ENCODE data around the gene HYPK. TPM values are rescaled to one million over a fixed set of nuclear protein-coding genes. Genes with fewer than 3 reads are reported as not detected.
"Not testable (repeated sequence)": the region's sequence is repeated elsewhere in the genome, so short reads cannot be mapped to it uniquely, and the experiment has no call there.

Gene HYPK
- total RNA-seq, 4 donors from 2014 or later, result 4.3 to 17.4 (median 12.4) TPM

DNA sequence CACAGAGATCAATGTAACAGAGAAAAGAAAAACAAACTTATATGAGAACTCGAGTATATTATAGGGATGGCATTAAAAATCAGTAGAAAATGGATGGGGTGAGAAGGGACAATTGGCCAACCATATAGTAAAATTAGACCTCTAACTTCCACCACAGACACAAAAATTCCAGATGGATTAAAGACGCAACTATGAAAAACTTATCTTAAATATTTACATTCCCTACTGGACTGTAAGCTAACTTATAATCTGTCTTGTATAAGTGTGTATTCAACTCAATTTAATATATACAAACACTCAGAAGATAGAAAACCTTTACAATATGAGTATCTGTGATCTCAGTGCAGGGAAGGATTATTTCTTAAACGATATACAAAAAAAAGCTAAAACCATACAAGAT is 21.1 kb downstream of the HYPK start:
- no peak for DNase-seq (ENCODE audit: low spot score in 2 of 2)
- no peak for TF ChIP-seq POLR2A (IDR thresholded peaks at IDR 0.05)
- TF ChIP-seq, protein P1, sequence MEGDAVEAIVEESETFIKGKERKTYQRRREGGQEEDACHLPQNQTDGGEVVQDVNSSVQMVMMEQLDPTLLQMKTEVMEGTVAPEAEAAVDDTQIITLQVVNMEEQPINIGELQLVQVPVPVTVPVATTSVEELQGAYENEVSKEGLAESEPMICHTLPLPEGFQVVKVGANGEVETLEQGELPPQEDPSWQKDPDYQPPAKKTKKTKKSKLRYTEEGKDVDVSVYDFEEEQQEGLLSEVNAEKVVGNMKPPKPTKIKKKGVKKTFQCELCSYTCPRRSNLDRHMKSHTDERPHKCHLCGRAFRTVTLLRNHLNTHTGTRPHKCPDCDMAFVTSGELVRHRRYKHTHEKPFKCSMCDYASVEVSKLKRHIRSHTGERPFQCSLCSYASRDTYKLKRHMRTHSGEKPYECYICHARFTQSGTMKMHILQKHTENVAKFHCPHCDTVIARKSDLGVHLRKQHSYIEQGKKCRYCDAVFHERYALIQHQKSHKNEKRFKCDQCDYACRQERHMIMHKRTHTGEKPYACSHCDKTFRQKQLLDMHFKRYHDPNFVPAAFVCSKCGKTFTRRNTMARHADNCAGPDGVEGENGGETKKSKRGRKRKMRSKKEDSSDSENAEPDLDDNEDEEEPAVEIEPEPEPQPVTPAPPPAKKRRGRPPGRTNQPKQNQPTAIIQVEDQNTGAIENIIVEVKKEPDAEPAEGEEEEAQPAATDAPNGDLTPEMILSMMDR (IDR thresholded peaks at IDR 0.05), result no peak
- no peak overlapping the region for H3K4me3 ChIP-seq (ENCODE audit: low read depth, poor library complexity, severe bottlenecking)
- intact Hi-C loops (cut with DNase I; ENCODE audit: low total_unique reads), result no loop called here
- WGBS, 2 donors, result 76 to 81% methylated on average over 3 of the region's 3 CpGs

DNA sequence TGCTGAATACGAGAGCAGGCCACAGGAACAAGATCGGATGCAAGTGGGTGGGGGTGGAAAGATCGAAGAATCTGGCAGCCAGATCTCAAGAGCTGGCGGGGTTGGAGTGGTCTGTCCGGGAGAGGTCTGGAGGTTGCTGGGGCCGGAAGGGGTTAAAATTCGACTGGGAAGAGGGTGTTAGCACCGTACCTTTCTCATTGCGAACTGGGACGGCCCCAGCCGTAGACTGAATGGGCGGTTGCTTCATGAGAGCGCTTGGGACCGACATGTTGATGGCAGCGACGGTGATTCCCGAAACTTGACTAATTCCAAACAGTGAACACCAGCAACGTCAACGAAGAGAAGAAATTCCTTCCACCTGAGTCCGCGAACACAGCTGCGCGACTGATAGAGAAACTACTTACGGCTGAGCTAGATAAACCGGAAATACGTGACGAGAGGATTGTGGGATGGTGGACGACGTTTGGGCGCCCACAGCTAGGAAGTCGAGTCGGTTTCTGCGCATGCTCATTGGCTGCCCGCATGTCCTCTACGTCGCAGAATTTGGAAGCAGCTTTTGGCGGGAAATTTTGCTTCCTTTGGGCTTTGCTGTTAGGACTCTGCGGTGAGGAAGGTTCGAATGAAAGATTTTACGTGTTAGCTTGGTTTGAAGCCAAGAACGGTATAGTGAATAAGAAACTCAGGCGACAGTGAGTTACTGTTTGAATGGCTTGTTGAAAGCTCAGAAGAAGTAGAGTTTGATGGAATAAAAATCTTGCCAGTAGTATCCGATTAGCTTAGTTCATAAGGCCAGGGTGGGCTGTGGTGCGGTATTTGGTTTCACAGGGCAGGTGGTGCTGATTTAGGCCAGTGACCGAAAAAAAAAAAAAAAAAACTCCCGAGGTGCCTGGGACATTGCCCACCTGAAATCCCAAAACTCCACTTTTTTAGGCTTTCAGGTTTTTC is 24.2 kb downstream of the HYPK start, which contains the start of gene MFAP1:
TSS of gene MFAP1 (minus strand) at position 389 of the 945 bp plus-strand sequence. CDS start at position 268, 121 bp downstream.
- DNase-seq (ENCODE audit: low spot score in 2 of 2), result peak; percentile 96 to 98
- TF ChIP-seq, protein P1 (IDR thresholded peaks at IDR 0.05), result no peak
- peak in 1 of 2 donors; percentile 56 for TF ChIP-seq POLR2A (IDR thresholded peaks at IDR 0.05)
- 8% methylated on average over 46 of the region's 46 CpGs for WGBS, 2 donors
- peak within 1 kb of the TSS; percentile 63 for H3K4me3 ChIP-seq (ENCODE audit: low read depth, poor library complexity, severe bottlenecking)
- intact Hi-C loops (cut with DNase I; ENCODE audit: low total_unique reads), result no loop called here

DNA sequence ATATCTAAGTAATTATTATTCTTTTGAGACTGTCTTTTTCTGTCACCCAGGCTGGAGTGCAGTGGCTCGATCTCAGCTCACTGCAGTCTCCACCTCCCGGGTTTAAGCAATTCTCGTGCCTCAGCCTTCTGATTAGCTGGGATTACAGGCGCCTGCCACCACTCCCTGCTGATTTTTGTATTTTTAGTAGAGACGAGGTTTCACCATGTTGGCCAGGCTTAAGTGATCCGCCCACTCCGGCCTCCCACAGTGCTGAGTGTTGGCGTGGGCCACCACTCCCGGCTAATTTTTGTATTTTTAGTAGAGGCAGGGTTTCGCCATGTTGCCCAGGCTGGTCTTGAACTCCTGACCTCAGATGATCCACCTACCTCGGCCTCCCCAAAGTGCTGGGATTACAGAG is 24.9 kb downstream of the HYPK start:
- intact Hi-C loops (cut with DNase I; ENCODE audit: low total_unique reads); H3K4me3 ChIP-seq (ENCODE audit: low read depth, poor library complexity, severe bottlenecking): not testable (repeated sequence)
- WGBS, 2 donors, result 89 to 92% methylated on average over 11 of the region's 11 CpGs
- peak in 1 of 2 donors; percentile 50 for DNase-seq (ENCODE audit: low spot score in 2 of 2)

DNA sequence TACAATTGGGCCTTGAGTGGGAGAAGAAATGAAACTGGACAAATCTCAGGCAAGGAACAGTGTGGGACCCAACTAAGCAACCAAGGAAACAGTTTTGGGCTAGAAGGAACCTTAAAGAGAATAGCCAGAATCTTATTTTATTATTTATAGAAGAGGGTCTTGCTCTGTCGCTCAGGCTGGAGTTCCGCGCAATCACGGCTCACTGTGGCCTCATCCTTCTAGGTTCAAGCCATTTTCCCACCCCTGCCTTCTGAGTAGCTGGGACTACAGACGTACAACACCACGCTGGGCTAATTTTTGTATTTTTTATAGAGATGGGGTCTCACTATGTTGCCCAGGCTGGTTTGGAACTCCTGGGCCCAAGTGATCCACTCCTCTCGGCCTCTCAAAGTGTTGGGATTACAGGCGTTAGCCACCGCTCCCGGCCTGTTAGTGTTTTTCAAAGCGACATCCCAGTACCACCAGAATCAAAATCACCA is 25.7 kb downstream of the HYPK start:
- 94 to 97% methylated on average over 11 of the region's 11 CpGs for WGBS, 2 donors
- peak in 1 of 2 donors; percentile 53 for DNase-seq (ENCODE audit: low spot score in 2 of 2)
- intact Hi-C loops (cut with DNase I; ENCODE audit: low total_unique reads), result no loop called here
- TF ChIP-seq, protein P1 (IDR thresholded peaks at IDR 0.05), result no peak
- TF ChIP-seq POLR2A (IDR thresholded peaks at IDR 0.05), result no peak
- no peak overlapping the region for H3K4me3 ChIP-seq (ENCODE audit: low read depth, poor library complexity, severe bottlenecking)

DNA sequence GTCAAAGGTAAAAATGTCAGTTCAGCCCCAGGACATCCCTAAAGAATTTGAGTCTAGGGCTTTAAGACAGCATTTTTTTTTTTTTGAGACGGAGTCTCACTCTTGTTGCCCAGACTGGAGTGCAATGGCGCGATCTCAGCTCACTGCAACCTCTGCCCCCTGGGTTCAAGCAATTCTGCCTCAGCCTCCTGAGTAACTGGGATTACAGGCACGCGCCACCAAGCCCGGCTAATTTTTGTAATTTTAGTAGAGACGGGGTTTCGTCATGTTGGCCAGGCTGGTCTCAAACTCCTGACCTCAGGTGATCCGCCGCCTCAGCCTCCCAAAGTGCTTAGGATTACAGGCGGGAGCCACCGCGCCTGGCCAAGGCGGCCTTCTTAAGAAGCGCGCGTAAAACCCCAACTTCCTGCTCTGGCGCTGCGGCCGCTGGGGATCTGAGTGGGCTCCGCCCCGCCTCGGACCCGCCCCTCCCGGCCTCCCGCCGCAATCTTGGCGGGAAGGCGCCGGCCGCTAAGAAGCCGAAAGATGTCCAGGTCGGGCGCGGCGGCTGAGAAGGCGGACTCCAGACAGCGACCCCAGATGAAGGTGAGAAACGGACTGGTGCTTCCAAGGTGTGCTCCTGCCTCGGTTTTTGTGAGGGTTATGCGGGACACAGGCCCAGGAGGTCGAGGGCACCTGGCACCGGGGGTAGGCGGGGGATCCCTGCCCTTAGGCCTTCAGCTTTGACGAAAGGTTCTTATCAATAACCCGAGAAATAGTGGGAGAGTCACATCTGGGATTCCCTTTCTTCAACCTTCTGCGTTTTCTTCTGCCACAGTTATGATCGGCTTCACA is 26.3 kb downstream of the HYPK start, which contains the start of gene WDR76:
TSS of gene WDR76 (plus strand) at position 495 of the 834 bp plus-strand sequence. CDS start at position 526, 31 bp downstream.
- intact Hi-C loops (cut with DNase I; ENCODE audit: low total_unique reads), result no loop called here
- WGBS, 2 donors, result 4 to 5% methylated on average over 35 to 48 of the region's 48 CpGs
- TF ChIP-seq POLR2A (IDR thresholded peaks at IDR 0.05), result no peak
- H3K4me3 ChIP-seq (ENCODE audit: low read depth, poor library complexity, severe bottlenecking), result peak within 1 kb of the TSS; percentile 34
- peak; percentile 71 to 96 for DNase-seq (ENCODE audit: low spot score in 2 of 2)

DNA sequence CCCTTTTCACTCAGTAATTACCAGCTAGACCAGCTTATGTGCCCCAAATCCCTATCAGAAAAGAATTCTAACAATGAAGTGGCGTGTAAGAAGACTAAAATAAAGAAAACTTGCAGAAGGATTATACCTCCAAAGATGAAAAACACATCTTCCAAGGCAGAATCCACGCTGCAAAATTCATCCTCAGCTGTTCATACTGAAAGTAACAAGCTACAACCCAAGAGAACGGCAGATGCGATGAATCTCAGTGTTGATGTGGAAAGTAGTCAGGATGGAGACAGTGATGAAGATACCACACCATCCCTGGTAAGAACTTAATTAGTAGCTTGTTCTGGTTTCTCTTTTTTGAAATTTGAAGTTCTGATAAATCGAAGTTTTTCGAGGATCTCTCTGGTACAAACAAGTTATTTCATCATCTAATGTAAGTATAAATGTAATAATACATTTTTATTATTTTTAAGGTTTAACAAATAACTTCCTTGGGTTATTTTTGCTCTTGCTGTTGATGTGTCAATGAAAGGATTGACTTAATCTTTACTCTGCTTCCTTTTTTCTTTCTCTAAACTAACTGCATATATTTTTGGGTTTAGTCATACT is 27.8 kb downstream of the HYPK start:
- 35 to 43% methylated on average over 6 of the region's 6 CpGs for WGBS, 2 donors
- peak in 1 of 2 donors; percentile 28 for DNase-seq (ENCODE audit: low spot score in 2 of 2)
- no peak overlapping the region for H3K4me3 ChIP-seq (ENCODE audit: low read depth, poor library complexity, severe bottlenecking)
- intact Hi-C loops (cut with DNase I; ENCODE audit: low total_unique reads), result no loop called here
- TF ChIP-seq POLR2A (IDR thresholded peaks at IDR 0.05), result no peak

DNA sequence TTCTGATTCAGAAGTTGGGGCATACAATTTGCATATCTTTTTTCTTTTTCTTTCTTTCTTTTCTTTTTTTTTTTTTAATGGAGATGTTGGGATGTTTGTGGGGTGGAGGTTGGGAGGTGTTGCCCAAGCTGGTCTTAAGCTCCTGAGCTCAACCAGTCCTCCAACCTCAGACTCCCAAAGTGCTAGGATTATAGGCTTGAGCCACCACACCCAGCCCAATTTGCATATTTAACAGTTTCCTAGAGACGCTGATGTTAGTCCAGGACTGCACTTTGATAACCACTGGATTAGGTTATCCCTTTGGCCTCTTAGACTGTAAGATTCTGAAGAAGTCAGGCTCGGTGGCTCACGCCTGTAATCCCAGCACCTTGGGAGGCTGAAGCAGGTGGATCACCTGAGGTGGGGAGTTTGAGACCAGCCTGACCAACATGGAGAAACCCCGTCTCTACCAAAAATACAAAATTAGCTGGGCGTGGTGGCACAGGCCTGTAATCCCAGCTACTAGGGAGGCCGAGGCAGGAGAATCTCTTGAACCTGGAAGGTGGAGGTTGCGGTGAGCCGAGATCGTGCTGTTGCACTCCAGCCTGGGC is 29.6 kb downstream of the HYPK start:
- intact Hi-C loops (cut with DNase I; ENCODE audit: low total_unique reads); H3K4me3 ChIP-seq (ENCODE audit: low read depth, poor library complexity, severe bottlenecking): not testable (repeated sequence)
- DNase-seq (ENCODE audit: low spot score in 2 of 2), result peak in 1 of 2 donors; percentile 66
- 92 to 93% methylated on average over 9 of the region's 9 CpGs for WGBS, 2 donors

DNA sequence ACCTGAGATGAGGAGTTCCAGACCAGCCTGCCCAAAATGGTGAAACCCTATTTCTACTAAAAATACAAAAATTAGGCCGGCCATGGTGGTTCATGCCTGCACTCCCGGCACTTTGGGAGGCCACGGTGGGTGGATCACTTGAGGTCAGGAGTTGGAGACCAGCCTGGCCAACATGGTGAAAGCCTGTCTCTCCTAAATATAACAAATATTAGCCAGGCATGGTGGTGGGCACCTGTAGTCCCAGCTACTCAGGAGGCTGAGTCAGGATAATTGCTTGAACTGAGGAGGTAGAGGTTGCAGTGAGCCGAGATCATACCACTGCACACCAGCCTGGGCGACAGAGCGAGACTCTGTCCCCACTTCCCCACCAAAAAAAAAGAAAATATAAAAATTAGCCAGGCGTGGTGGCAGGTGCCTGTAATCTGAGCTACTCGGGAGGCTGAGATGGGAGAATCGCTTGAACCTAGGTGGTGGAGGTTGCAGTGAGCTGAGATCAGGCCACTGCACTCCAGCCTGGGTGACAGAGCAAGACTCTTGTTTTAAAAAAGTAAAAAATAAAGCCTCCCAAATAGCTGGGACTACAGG is 30.4 kb downstream of the HYPK start:
- WGBS, 2 donors, result 94 to 95% methylated on average over 9 of the region's 9 CpGs
- intact Hi-C loops (cut with DNase I; ENCODE audit: low total_unique reads); H3K4me3 ChIP-seq (ENCODE audit: low read depth, poor library complexity, severe bottlenecking): not testable (repeated sequence)
- peak in 1 of 2 donors; percentile 62 for DNase-seq (ENCODE audit: low spot score in 2 of 2)

DNA sequence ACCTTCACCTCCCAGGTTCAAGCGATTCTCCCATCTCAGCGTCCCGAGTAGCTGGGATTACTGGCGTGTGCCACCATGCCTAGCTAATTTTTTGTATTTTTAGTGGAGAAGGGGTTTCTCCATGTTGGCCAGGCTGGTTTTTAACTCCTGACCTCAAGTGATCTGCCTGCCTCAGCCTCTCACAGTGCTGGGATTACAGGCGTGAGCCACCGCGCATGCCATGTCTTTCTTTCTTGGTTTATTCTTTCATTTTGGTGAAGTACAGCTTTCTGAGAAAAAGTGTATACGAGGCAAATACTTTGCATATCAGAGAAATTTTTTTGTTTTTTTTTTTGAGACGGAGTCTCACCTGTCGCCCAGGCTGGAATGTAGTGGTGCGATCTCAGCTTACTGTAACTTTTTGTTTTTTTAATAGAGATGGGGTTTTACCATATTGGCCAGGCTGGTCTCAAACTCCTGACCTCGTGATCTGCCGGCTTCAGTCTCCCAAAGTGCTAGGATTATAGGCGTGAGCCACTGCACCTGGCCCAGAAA is 31.2 kb downstream of the HYPK start:
- 89 to 93% methylated on average over 14 of the region's 14 CpGs for WGBS, 2 donors
- DNase-seq (ENCODE audit: low spot score in 2 of 2), result peak in 1 of 2 donors; percentile 57
- intact Hi-C loops (cut with DNase I; ENCODE audit: low total_unique reads); H3K4me3 ChIP-seq (ENCODE audit: low read depth, poor library complexity, severe bottlenecking): not testable (repeated sequence)

DNA sequence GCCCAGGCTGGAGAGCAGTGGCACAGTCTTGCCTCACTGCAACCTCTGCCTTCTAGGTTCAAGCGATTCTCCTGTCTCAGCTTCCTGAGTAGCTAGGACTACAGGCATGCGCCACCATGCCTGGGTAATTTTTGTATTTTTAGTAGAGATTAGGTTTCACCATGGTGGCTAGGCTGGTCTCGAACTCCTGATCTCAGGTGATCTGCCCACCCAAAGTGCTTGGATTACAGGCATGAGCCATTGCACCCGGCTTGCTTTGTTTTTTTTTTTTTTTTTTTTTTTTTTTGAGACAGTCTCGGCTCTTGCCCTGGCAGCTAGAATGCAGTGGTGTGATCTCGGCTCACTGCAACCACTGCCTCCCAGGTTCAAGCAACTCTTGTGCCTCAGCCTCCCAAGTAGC is 32.1 kb downstream of the HYPK start:
- 92% methylated on average over 6 of the region's 6 CpGs for WGBS, 2 donors
- intact Hi-C loops (cut with DNase I; ENCODE audit: low total_unique reads); H3K4me3 ChIP-seq (ENCODE audit: low read depth, poor library complexity, severe bottlenecking): not testable (repeated sequence)
- peak in 1 of 2 donors; percentile 48 for DNase-seq (ENCODE audit: low spot score in 2 of 2)
